ENCODE data around the gene PSIP1. TPM values are rescaled to one million over a fixed set of nuclear protein-coding genes. Genes with fewer than 3 reads are reported as not detected.

The PSIP1 gene
- total and polyA plus RNA-seq, 2 donors (not counting 1 experiment from before 2014, with no cell fraction given) = 19.7 to 124 TPM

DNA sequence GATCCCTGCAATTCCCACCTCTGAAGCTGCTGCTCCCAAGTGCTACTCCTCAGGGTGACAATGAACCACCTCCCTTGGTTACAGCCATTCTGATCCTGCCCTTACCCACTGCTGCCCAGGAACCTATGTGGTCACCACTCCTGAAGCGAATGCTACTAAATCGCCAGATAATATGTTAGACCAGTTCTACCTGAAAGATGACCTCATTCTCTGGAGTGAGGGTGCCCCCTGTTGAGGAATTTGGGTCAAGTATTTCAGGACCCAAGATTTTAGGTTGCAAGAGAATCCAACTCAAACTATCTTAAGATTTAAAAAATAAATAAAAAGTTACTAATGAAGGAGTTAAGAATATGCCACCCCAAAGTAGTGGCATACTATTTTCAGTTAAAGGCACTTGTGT, 93.9 kb downstream of the PSIP1 start:
- Mint-ChIP-seq H3K27me3 (peaks cover 8% of the 10 kb centered on the region), H3K4me3 (no peak overlapping the region), H3K27ac (no peak overlapping the region), H3K4me1 (no peaks in the 10 kb centered on the region), H3K9me3 (ENCODE audit: insufficient read depth) (no peaks in the 10 kb centered on the region)
- peak; percentile 47 for DNase-seq
- whole genome bisulfite sequencing (ENCODE audit: insufficient coverage) = no CpG with 5 or more reads among the region's 2 CpGs
- no peak overlapping the region for H3K9ac ChIP-seq (ENCODE audit: low read length)
- H3K4me3 ChIP-seq (ENCODE audit: control extremely low read depth in 1 of 5, extremely low read depth in 1 of 5, insufficient read depth in 1 of 5, low read depth in 2 of 5, low read length in 4 of 5) = no peak overlapping the region
- ChIA-PET CTCF (interaction anchor here (0.8 to 1.9 kb wide), 5 partner anchors 10 to 204 kb away, joined by 3 to 10 read pairs (median 4); no protein-coding TSS in a partner anchor), POLR2A (no interaction called here)
- H2AFZ ChIP-seq (ENCODE audit: insufficient read depth, low read depth, low read length, poor library complexity, severe bottlenecking) = no peak overlapping the region
- H3K36me3 ChIP-seq (replicated peaks in 1 of 2; ENCODE audit: control extremely low read depth in 1 of 2, control insufficient read depth in 1 of 2, extremely low read depth in 1 of 2, insufficient read depth in 2 of 2, low read length in 1 of 2) = no peaks in the 10 kb centered on the region
- no peak for ATAC-seq (ENCODE audit: low read depth)
- H3K4me1 ChIP-seq (ENCODE audit: control insufficient read depth in 2 of 2, insufficient read depth in 2 of 2, low read length in 2 of 2) = peaks cover under 1 to 1% of the 10 kb centered on the region in 2 donors
- intact Hi-C loops (cut with micrococcal nuclease) = loop anchor here (1.0 kb wide), 1 partner anchor 139 kb away; no protein-coding TSS in a partner anchor
- no peaks in the 10 kb centered on the region for H4K20me1 ChIP-seq (ENCODE audit: control insufficient read depth, insufficient read depth, low read length, poor library complexity, severe bottlenecking)
- H3K27me3 ChIP-seq (replicated peaks in 1 of 4; ENCODE audit: control extremely low read depth in 1 of 4, control insufficient read depth in 3 of 4, insufficient read depth in 4 of 4, low read length in 3 of 4) = no peaks in the 10 kb centered on the region
- no peak for TF ChIP-seq EZH2 (IDR thresholded peaks at IDR 0.05; ENCODE audit: borderline replicate concordance, insufficient read depth, low read depth, low read length, poor library complexity, severe bottlenecking)
- TF ChIP-seq, protein P1, sequence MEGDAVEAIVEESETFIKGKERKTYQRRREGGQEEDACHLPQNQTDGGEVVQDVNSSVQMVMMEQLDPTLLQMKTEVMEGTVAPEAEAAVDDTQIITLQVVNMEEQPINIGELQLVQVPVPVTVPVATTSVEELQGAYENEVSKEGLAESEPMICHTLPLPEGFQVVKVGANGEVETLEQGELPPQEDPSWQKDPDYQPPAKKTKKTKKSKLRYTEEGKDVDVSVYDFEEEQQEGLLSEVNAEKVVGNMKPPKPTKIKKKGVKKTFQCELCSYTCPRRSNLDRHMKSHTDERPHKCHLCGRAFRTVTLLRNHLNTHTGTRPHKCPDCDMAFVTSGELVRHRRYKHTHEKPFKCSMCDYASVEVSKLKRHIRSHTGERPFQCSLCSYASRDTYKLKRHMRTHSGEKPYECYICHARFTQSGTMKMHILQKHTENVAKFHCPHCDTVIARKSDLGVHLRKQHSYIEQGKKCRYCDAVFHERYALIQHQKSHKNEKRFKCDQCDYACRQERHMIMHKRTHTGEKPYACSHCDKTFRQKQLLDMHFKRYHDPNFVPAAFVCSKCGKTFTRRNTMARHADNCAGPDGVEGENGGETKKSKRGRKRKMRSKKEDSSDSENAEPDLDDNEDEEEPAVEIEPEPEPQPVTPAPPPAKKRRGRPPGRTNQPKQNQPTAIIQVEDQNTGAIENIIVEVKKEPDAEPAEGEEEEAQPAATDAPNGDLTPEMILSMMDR (IDR thresholded peaks at IDR 0.05) = peak; percentile 48
- H3K27ac ChIP-seq (ENCODE audit: low read length in 2 of 2) = no peak overlapping the region
- H3K4me2 ChIP-seq (replicated peaks; ENCODE audit: low read depth, low read length, poor library complexity, severe bottlenecking) = no peak overlapping the region
- H3K79me2 ChIP-seq (ENCODE audit: control insufficient read depth, insufficient read depth, low read length) = no peaks in the 10 kb centered on the region
- H3K9me3 ChIP-seq (ENCODE audit: control extremely low read depth in 1 of 3, control insufficient read depth in 2 of 3, insufficient read depth in 1 of 3, low read length in 2 of 3) = peaks cover 0 to 6% (median 2%) of the 10 kb centered on the region in 3 donors

Small RNA genes within 50 kb of the gene (small RNA-seq; reads per million reads assigned to genes)
- not detected for gene AL513423.1 (ENCODE audit: insufficient read length, low read depth, low replicate concordance)
- not detected for gene RN7SL98P (ENCODE audit: insufficient read length, low read depth, low replicate concordance)
- not detected for gene RNU6-246P (ENCODE audit: insufficient read length, low read depth, low replicate concordance)
- not detected for gene RNU6-319P (ENCODE audit: insufficient read length, low read depth, low replicate concordance)

Other genes with a start within 250 kb of the PSIP1 start
- 3.6 and 3.8 TPM in 2 replicates for gene TTC39B, start 203.8 kb downstream of the PSIP1 start, total RNA-seq
- 2.0 and 4.2 TPM in 2 replicates for gene TTC39B, start 203.8 kb downstream of the PSIP1 start, polyA plus RNA-seq
- gene SNAPC3, start 88.1 kb downstream of the PSIP1 start, total RNA-seq = 48.3 and 52.1 TPM in 2 replicates
- gene SNAPC3, start 88.1 kb downstream of the PSIP1 start, polyA plus RNA-seq = 15.2 and 16.6 TPM in 2 replicates
- gene CCDC171, start 42.1 kb upstream of the PSIP1 start, total RNA-seq = 5.1 and 6.3 TPM in 2 replicates
- 0.22 and 0.45 TPM in 2 replicates for gene CCDC171, start 42.1 kb upstream of the PSIP1 start, polyA plus RNA-seq

All from B cell (primary cell).